Measurements from ENCODE around the gene DYNC1LI1. TPM values are rescaled to one million over a fixed set of nuclear protein-coding genes. Genes with fewer than 3 reads are reported as not detected.

DYNC1LI1 gene
- total and polyA plus RNA-seq, 2 experiments from 2014 or later = 45.1 to 48.0 TPM

DNA sequence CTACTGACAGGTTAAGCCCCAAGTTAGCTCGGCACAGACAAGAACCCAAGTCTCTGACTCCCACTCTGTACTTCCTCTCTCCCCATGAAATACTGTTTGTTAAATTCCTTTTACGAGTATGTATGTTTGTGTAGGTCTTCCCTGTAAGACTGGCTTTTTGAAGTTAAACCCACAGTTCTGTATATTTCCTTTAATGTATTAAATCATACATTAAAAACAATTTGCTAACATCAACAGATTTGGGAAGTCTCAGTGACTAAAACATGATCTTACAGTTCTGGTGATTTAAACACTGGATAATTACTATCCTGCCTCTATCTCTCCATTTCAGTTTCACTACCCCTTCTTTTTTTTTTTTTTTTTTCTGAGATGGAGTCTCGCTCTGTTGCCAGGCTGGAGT lies 72.4 kb downstream of the DYNC1LI1 start (continued):
- TF ChIP-seq, protein P1, sequence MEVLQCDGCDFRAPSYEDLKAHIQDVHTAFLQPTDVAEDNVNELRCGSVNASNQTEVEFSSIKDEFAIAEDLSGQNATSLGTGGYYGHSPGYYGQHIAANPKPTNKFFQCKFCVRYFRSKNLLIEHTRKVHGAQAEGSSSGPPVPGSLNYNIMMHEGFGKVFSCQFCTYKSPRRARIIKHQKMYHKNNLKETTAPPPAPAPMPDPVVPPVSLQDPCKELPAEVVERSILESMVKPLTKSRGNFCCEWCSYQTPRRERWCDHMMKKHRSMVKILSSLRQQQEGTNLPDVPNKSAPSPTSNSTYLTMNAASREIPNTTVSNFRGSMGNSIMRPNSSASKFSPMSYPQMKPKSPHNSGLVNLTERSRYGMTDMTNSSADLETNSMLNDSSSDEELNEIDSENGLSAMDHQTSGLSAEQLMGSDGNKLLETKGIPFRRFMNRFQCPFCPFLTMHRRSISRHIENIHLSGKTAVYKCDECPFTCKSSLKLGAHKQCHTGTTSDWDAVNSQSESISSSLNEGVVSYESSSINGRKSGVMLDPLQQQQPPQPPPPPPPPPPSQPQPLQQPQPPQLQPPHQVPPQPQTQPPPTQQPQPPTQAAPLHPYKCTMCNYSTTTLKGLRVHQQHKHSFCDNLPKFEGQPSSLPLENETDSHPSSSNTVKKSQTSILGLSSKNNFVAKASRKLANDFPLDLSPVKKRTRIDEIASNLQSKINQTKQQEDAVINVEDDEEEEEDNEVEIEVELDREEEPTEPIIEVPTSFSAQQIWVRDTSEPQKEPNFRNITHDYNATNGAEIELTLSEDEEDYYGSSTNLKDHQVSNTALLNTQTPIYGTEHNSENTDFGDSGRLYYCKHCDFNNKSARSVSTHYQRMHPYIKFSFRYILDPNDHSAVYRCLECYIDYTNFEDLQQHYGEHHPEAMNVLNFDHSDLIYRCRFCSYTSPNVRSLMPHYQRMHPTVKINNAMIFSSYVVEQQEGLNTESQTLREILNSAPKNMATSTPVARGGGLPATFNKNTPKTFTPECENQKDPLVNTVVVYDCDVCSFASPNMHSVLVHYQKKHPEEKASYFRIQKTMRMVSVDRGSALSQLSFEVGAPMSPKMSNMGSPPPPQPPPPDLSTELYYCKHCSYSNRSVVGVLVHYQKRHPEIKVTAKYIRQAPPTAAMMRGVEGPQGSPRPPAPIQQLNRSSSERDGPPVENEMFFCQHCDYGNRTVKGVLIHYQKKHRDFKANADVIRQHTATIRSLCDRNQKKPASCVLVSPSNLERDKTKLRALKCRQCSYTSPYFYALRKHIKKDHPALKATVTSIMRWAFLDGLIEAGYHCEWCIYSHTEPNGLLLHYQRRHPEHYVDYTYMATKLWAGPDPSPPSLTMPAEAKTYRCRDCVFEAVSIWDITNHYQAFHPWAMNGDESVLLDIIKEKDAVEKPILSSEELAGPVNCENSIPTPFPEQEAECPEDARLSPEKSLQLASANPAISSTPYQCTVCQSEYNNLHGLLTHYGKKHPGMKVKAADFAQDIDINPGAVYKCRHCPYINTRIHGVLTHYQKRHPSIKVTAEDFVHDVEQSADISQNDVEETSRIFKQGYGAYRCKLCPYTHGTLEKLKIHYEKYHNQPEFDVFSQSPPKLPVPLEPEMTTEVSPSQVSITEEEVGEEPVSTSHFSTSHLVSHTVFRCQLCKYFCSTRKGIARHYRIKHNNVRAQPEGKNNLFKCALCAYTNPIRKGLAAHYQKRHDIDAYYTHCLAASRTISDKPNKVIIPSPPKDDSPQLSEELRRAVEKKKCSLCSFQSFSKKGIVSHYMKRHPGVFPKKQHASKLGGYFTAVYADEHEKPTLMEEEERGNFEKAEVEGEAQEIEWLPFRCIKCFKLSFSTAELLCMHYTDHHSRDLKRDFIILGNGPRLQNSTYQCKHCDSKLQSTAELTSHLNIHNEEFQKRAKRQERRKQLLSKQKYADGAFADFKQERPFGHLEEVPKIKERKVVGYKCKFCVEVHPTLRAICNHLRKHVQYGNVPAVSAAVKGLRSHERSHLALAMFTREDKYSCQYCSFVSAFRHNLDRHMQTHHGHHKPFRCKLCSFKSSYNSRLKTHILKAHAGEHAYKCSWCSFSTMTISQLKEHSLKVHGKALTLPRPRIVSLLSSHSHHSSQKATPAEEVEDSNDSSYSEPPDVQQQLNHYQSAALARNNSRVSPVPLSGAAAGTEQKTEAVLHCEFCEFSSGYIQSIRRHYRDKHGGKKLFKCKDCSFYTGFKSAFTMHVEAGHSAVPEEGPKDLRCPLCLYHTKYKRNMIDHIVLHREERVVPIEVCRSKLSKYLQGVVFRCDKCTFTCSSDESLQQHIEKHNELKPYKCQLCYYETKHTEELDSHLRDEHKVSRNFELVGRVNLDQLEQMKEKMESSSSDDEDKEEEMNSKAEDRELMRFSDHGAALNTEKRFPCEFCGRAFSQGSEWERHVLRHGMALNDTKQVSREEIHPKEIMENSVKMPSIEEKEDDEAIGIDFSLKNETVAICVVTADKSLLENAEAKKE (CRISPR knock-in tag; IDR thresholded peaks at IDR 0.05) = no peak
- TF ChIP-seq EZH2phosphoT487 (IDR thresholded peaks at IDR 0.05; ENCODE audit: unreplicated experiment) = no peak
- TF ChIP-seq CREB1 (CRISPR knock-in tag; IDR thresholded peaks at IDR 0.05; ENCODE audit: low read depth) = no peak
- TF ChIP-seq, protein P2, sequence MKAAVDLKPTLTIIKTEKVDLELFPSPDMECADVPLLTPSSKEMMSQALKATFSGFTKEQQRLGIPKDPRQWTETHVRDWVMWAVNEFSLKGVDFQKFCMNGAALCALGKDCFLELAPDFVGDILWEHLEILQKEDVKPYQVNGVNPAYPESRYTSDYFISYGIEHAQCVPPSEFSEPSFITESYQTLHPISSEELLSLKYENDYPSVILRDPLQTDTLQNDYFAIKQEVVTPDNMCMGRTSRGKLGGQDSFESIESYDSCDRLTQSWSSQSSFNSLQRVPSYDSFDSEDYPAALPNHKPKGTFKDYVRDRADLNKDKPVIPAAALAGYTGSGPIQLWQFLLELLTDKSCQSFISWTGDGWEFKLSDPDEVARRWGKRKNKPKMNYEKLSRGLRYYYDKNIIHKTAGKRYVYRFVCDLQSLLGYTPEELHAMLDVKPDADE (IDR thresholded peaks at IDR 0.05) = no peak
- TF ChIP-seq STAT1 (IDR thresholded peaks at IDR 0.05; ENCODE audit: unreplicated experiment) = no peak
- TF ChIP-seq, protein P3, sequence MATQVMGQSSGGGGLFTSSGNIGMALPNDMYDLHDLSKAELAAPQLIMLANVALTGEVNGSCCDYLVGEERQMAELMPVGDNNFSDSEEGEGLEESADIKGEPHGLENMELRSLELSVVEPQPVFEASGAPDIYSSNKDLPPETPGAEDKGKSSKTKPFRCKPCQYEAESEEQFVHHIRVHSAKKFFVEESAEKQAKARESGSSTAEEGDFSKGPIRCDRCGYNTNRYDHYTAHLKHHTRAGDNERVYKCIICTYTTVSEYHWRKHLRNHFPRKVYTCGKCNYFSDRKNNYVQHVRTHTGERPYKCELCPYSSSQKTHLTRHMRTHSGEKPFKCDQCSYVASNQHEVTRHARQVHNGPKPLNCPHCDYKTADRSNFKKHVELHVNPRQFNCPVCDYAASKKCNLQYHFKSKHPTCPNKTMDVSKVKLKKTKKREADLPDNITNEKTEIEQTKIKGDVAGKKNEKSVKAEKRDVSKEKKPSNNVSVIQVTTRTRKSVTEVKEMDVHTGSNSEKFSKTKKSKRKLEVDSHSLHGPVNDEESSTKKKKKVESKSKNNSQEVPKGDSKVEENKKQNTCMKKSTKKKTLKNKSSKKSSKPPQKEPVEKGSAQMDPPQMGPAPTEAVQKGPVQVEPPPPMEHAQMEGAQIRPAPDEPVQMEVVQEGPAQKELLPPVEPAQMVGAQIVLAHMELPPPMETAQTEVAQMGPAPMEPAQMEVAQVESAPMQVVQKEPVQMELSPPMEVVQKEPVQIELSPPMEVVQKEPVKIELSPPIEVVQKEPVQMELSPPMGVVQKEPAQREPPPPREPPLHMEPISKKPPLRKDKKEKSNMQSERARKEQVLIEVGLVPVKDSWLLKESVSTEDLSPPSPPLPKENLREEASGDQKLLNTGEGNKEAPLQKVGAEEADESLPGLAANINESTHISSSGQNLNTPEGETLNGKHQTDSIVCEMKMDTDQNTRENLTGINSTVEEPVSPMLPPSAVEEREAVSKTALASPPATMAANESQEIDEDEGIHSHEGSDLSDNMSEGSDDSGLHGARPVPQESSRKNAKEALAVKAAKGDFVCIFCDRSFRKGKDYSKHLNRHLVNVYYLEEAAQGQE (IDR thresholded peaks at IDR 0.05; ENCODE audit: unreplicated experiment) = no peak
- no peak for TF ChIP-seq POLR2AphosphoS5 (IDR thresholded peaks at IDR 0.05; ENCODE audit: low read depth)
- TF ChIP-seq ZNF331 (CRISPR knock-in tag; IDR thresholded peaks at IDR 0.05; ENCODE audit: low read depth) = no peak
- TF ChIP-seq EZH2 (IDR thresholded peaks at IDR 0.05; ENCODE audit: low read depth, unreplicated experiment) = no peak
- no peak for TF ChIP-seq ZNF114 (CRISPR knock-in tag; IDR thresholded peaks at IDR 0.05)
- TF ChIP-seq JUNB (IDR thresholded peaks at IDR 0.05; ENCODE audit: unreplicated experiment) = no peak

All from GM23338 (cell line).